Keratinocyte (primary cell): Measurements from ENCODE around the gene EGFL8. TPM values are rescaled to one million over a fixed set of nuclear protein-coding genes. Genes with fewer than 3 reads are reported as not detected.

Source experiments
- DNase-seq: peaks from one replicate; pipeline ENCODE4 v3.0.0-alpha.2; 2011; ENCODE audit warnings: low read depth, missing footprints, low spot score
- FAIRE-seq: peaks from 2 replicates; lab custom pipeline; 2011; peaks lifted over from hg19 to GRCh38; lab: Jason Lieb, UNC
- H2AFZ ChIP-seq: 2 replicates; pipeline ENCODE4 v1.6.0; 2012; ENCODE audit warnings: low read length, control low read depth, inconsistent platforms; ENCODE audit not compliant: control insufficient read depth
- H3K27ac ChIP-seq: 2 replicates; pipeline ENCODE4 v1.5.1; 2011; ENCODE audit warnings: low read length; ENCODE audit not compliant: control insufficient read depth, insufficient read depth
- H3K27me3 ChIP-seq: 3 replicates; pipeline ENCODE4 v1.6.0; 2011; ENCODE audit warnings: low read length; ENCODE audit not compliant: control insufficient read depth, insufficient read depth; ENCODE audit errors: extremely low read depth
- H3K36me3 ChIP-seq, 2 experiments: 2 replicates in 1 of 2; 3 replicates in 1 of 2; pipeline ENCODE4 v1.5.1; 2011; ENCODE audit warnings: low read length in 2 of 2, mild to moderate bottlenecking in 1 of 2; ENCODE audit not compliant: control insufficient read depth in 2 of 2, insufficient read depth in 2 of 2; ENCODE audit errors: extremely low read depth in 1 of 2
- H3K4me1 ChIP-seq: 3 replicates; pipeline ENCODE4 v1.5.1; 2011; ENCODE audit warnings: low read length; ENCODE audit not compliant: control insufficient read depth, insufficient read depth; ENCODE audit errors: extremely low read depth
- H3K4me2 ChIP-seq: 3 replicates; pipeline ENCODE4 v1.6.0; 2011; ENCODE audit warnings: low read depth, low read length; ENCODE audit not compliant: control insufficient read depth, insufficient read depth; ENCODE audit errors: extremely low read depth
- H3K4me3 ChIP-seq, 3 experiments: fragments of 200-600 bp in 1 of 3; sonication (generic) in 1 of 3; 2 replicates in 2 of 3; 3 replicates in 1 of 3; pipeline ENCODE4 v1.5.1; 2011 to 2016; ENCODE audit warnings: low read length in 3 of 3, mild to moderate bottlenecking in 3 of 3, control low read depth in 2 of 3, inconsistent platforms in 1 of 3, low read depth in 1 of 3, mixed read lengths in 1 of 3, mixed run types in 1 of 3, moderate library complexity in 1 of 3; ENCODE audit not compliant: control insufficient read depth in 2 of 3, insufficient read depth in 2 of 3; ENCODE audit errors: extremely low read depth in 1 of 3
- H3K79me2 ChIP-seq: 2 replicates; pipeline ENCODE4 v1.6.0; 2012; ENCODE audit warnings: low read length; ENCODE audit not compliant: control insufficient read depth, insufficient read depth
- H3K9ac ChIP-seq: 3 replicates; pipeline ENCODE4 v1.6.0; 2011; ENCODE audit warnings: low read length; ENCODE audit not compliant: control insufficient read depth, insufficient read depth; ENCODE audit errors: extremely low read depth
- H3K9me1 ChIP-seq: 3 replicates; pipeline ENCODE4 v1.6.0; 2011; ENCODE audit warnings: low read length; ENCODE audit not compliant: control insufficient read depth, insufficient read depth; ENCODE audit errors: extremely low read depth
- H3K9me3 ChIP-seq: 2 replicates; pipeline ENCODE4 v1.5.1; 2012; ENCODE audit warnings: low read depth, low read length; ENCODE audit not compliant: control insufficient read depth
- H4K20me1 ChIP-seq: 3 replicates; pipeline ENCODE4 v1.6.0; 2011; ENCODE audit warnings: low read length; ENCODE audit not compliant: control insufficient read depth, insufficient read depth; ENCODE audit errors: extremely low read depth
- EZH2 ChIP-seq: IDR thresholded peaks from one replicate; pipeline ENCODE4 v1.6.1; 2012; ENCODE audit warnings: inconsistent platforms, mild to moderate bottlenecking, low read length, moderate library complexity
- dilution Hi-C: fragments of 300-500 bp; cut with MboI; formaldehyde crosslinking; loops from one replicate; pipeline ENCODE4 v1.7.0; 2020; ENCODE audit warnings: low sequenced_read_pairs; ENCODE audit not compliant: extremely low pct_ligation_motif_present
- polyA plus RNA-seq, 5 experiments: library from polyadenylated mRNA; depleted of rRNA in 3 of 5; stranded (reverse) in 3 of 5; stranded (forward) in 1 of 5; unstranded in 1 of 5; fragments of >200 nt; gene quantifications; 1 replicate in 1 of 5; 2 replicates in 3 of 5; 3 replicates in 1 of 5; pipeline versions ENCODE4 v1.2.1 to v1.2.3, GENCODE V29; 2011 to 2012; ENCODE audit warnings: missing spikeins in 2 of 5, low read depth in 1 of 5, low replicate concordance in 1 of 5
- TF ChIP-seq, protein P1 (sequence below), 3 experiments: IDR thresholded peaks in 1 of 3; conservative IDR thresholded peaks in 1 of 3; optimal IDR thresholded peaks in 1 of 3; 2 replicates in 2 of 3; 3 replicates in 1 of 3; pipeline versions ENCODE3 to v1.5.1; 2011; ENCODE audit warnings: low read length in 3 of 3, mild to moderate bottlenecking in 3 of 3, moderate library complexity in 2 of 3, control low read depth in 1 of 3, inconsistent platforms in 1 of 3; ENCODE audit not compliant: insufficient read depth in 2 of 3; ENCODE audit errors: extremely low read depth in 1 of 3

The EGFL8 gene
- polyA plus RNA-seq, 1 donor (not counting 4 experiments of a cell fraction or from before 2014, with no cell fraction given) = 3.7 TPM

DNA sequence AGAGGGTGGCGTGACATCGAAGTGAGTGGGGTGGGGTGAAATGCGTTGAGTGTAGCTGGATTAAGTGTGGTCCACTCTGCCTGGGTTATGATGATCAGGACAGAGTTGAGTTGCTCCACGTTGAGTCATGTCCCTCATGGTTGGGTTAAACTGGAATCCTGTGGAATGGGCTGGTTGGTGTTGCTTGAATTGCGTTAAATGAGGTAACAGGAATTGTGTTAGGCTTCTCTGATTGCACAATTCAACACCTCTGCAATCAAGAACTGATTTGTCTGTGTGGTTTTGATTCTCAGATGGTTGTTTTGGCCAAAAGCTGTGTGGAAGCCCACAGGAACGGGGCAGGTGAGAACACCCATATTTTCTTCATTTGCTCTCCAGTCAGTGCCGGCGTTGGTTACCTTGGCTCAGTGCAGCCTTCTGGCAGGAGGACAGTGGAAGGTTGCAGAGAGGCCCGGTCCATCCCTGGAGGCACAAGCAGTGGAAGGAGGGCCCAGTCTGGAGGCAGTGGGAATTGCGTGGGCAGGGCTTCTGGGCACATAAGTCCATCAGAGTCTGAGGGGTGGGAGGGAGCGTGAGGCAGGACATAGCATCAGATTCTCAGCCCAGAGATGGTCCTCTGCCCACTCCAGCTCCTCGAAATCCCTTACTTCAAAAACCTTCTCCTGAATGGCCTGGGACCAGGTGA lies 47.8 kb downstream of the EGFL8 start:
- no peaks in the 10 kb centered on the region for H3K9me1 ChIP-seq
- no peaks in the 10 kb centered on the region for H3K9me3 ChIP-seq
- H3K36me3 ChIP-seq = no peaks in the 10 kb centered on the region
- H2AFZ ChIP-seq = no peak overlapping the region
- H3K4me2 ChIP-seq = no peak overlapping the region
- DNase-seq (no peak), FAIRE-seq (no peak)
- no peaks in the 10 kb centered on the region for H3K79me2 ChIP-seq
- no peak overlapping the region for H3K27ac ChIP-seq
- H4K20me1 ChIP-seq = no peaks in the 10 kb centered on the region
- H3K4me1 ChIP-seq = no peaks in the 10 kb centered on the region
- no peak overlapping the region for H3K9ac ChIP-seq
- no peak overlapping the region for H3K4me3 ChIP-seq
- dilution Hi-C loops = no loop called here
- no peaks in the 10 kb centered on the region for H3K27me3 ChIP-seq
- TF ChIP-seq, protein P1, sequence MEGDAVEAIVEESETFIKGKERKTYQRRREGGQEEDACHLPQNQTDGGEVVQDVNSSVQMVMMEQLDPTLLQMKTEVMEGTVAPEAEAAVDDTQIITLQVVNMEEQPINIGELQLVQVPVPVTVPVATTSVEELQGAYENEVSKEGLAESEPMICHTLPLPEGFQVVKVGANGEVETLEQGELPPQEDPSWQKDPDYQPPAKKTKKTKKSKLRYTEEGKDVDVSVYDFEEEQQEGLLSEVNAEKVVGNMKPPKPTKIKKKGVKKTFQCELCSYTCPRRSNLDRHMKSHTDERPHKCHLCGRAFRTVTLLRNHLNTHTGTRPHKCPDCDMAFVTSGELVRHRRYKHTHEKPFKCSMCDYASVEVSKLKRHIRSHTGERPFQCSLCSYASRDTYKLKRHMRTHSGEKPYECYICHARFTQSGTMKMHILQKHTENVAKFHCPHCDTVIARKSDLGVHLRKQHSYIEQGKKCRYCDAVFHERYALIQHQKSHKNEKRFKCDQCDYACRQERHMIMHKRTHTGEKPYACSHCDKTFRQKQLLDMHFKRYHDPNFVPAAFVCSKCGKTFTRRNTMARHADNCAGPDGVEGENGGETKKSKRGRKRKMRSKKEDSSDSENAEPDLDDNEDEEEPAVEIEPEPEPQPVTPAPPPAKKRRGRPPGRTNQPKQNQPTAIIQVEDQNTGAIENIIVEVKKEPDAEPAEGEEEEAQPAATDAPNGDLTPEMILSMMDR (optimal IDR thresholded peaks at IDR 0.05 in 1 of 3, IDR thresholded peaks at IDR 0.05 in 1 of 3, conservative IDR thresholded peaks at IDR 0.05 in 1 of 3; ENCODE audit: extremely low read depth in 1 of 3, insufficient read depth in 2 of 3, low read length in 3 of 3) = no peak
- no peak for TF ChIP-seq EZH2

DNA sequence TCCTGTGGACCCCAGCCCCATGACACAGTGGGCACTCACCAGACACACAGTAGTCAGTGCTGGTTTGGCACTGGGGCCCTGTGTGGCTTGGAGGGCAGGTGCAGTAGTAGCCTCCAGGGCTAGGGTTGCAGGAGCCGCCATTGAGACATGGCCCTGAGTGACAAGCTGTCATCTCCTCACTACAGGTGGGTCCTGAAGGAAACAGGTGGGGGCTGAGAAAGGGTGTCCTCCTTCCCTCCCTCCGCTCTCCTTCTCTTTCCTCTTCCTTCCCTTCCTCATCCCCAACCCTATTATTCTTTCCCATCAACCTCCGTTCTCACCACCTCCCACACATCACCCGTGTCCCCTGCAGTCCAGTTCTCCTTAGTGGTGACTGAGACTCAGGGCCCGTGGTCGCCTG lies 49.3 kb downstream of the EGFL8 start:
- dilution Hi-C loops = no loop called here
- Histone ChIP-seq H3K27me3 (peaks cover 5% of the 10 kb centered on the region), H3K9me1 (no peaks in the 10 kb centered on the region), H3K9me3 (no peaks in the 10 kb centered on the region), H3K4me3 (no peak overlapping the region), H3K4me1 (no peaks in the 10 kb centered on the region), H3K9ac (no peak overlapping the region), H4K20me1 (no peaks in the 10 kb centered on the region), H3K36me3 (no peaks in the 10 kb centered on the region), H3K27ac (no peak overlapping the region), H3K4me2 (no peak overlapping the region), H3K79me2 (no peaks in the 10 kb centered on the region), H2AFZ (no peak overlapping the region)
- no peak for DNase-seq
- TF ChIP-seq, protein P1 (optimal IDR thresholded peaks at IDR 0.05 in 1 of 3, IDR thresholded peaks at IDR 0.05 in 1 of 3, conservative IDR thresholded peaks at IDR 0.05 in 1 of 3; ENCODE audit: extremely low read depth in 1 of 3, insufficient read depth in 2 of 3, low read length in 3 of 3) = no peak
- no peak for TF ChIP-seq EZH2
- FAIRE-seq = no peak
